NB4 (cell line): ENCODE measurements around the gene SSBP4.

Experiments
- DNase-seq: peaks from one replicate; pipeline ENCODE4 v3.0.0; 2010; ENCODE audit warnings: low read depth
- H3K4me3 ChIP-seq: one replicate; pipeline ENCODE4 v1.5.1; 2011; ENCODE audit warnings: mild to moderate bottlenecking, low read depth, low read length, moderate library complexity
- MYC ChIP-seq: IDR thresholded peaks from 2 replicates; pipeline ENCODE4 v1.6.1; 2011; ENCODE audit warnings: low read depth, low read length
- POLR2A ChIP-seq: IDR thresholded peaks from 2 replicates; pipeline ENCODE4 v1.6.1; 2011; ENCODE audit warnings: mild to moderate bottlenecking; ENCODE audit not compliant: insufficient read length; ENCODE audit errors: extremely low read depth
- TF ChIP-seq, protein P1 (sequence below): IDR thresholded peaks from 2 replicates; pipeline ENCODE4 v1.6.1; 2011; ENCODE audit warnings: low read depth, low read length
- TF ChIP-seq, protein P2 (sequence below): IDR thresholded peaks from one replicate; pipeline ENCODE4 v1.5.1; 2012; ENCODE audit warnings: low read depth, low read length

The SSBP4 gene

DNA sequence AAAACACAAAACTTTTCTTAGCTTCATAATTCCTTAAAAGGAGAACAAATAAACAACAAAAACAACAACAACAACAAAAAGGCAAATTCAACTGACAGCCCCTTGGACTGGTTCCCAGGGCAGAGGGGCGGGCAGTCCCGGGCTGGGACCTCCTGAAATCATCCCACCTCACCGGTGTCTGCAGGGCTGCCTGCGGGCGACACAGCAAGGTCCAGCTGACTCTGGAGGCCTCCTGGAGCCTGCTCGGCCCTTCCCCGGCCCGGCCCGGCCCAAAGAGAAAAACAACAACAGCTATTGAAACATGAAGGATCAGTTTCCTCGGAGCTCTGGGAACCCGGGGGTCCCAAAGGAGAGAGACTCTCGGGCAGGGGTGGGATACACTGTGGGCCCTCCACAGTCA lies 23.7 kb downstream of the SSBP4 start:
- DNase-seq, result no peak
- TF ChIP-seq, protein P1, sequence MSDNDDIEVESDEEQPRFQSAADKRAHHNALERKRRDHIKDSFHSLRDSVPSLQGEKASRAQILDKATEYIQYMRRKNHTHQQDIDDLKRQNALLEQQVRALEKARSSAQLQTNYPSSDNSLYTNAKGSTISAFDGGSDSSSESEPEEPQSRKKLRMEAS, result no peak
- no peak overlapping the region for H3K4me3 ChIP-seq

DNA sequence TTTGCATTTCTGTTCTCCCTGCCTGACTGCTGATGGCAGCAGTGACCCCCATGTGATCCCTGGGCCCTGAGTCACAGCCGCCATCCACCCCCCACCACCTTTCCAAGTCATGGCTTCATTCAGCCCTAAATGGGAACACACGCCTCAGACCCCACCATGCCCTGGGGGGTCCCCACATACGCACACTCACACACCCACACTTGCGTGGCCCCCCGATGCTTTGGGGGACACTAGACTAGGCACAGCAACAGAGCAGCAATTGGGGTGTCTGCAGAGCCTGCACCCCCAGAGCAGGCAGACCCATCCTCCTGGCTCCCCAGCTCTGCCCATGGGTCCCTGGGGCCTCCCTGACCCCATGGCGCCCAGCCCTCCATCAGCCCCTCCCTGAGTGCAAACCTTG lies 24.2 kb downstream of the SSBP4 start:
- TF ChIP-seq MYC, result no peak
- no peak for TF ChIP-seq POLR2A
- H3K4me3 ChIP-seq, result no peak overlapping the region
- no peak for DNase-seq

DNA sequence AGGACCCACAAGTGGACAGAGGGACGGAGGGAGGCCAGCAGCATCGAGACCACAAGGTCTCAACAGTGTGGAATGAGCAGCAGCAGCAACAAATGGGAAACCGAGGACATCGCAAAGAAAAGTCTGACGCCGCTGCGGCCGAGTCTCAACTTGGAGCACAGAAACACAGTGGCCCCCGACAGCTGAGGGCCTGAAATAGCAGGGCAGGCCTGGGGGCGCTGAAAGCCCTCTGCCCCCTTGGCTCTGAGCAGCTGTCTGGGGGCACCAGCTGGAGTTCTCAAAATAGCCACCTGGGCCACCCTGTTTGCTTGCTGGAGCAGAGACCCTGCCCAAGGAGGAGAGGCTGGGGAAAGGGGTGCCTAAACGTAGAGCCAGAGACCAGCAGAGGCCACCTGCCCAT lies 24.6 kb downstream of the SSBP4 start:
- TF ChIP-seq MYC, result no peak
- TF ChIP-seq POLR2A, result no peak
- TF ChIP-seq, protein P1, result no peak
- TF ChIP-seq, protein P2, sequence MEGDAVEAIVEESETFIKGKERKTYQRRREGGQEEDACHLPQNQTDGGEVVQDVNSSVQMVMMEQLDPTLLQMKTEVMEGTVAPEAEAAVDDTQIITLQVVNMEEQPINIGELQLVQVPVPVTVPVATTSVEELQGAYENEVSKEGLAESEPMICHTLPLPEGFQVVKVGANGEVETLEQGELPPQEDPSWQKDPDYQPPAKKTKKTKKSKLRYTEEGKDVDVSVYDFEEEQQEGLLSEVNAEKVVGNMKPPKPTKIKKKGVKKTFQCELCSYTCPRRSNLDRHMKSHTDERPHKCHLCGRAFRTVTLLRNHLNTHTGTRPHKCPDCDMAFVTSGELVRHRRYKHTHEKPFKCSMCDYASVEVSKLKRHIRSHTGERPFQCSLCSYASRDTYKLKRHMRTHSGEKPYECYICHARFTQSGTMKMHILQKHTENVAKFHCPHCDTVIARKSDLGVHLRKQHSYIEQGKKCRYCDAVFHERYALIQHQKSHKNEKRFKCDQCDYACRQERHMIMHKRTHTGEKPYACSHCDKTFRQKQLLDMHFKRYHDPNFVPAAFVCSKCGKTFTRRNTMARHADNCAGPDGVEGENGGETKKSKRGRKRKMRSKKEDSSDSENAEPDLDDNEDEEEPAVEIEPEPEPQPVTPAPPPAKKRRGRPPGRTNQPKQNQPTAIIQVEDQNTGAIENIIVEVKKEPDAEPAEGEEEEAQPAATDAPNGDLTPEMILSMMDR, result no peak
- no peak for DNase-seq
- H3K4me3 ChIP-seq, result no peak overlapping the region

DNA sequence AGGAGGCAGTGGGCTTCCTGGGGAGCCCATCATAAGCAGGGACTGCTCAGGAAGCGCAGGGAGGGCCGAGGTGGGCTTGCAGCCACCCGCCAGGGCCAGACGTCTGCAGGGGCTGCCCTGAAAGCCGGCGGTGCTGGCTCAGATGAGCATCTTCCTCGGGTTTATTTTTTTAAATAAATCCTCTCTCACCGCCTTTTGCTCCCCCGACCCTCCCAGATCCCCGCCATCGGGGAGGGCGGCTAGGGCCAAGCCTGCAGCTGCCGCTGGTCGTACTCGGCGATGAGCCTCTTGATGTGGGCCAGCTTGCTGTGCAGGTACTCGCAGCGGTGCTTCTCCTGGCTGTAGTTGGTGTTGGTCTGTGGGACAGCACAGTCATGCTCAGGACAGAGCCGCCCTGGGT lies 25.3 kb downstream of the SSBP4 start:
- no peak overlapping the region for H3K4me3 ChIP-seq
- no peak for TF ChIP-seq MYC
- TF ChIP-seq POLR2A, result no peak
- TF ChIP-seq, protein P1, result no peak
- TF ChIP-seq, protein P2, result no peak
- no peak for DNase-seq

DNA sequence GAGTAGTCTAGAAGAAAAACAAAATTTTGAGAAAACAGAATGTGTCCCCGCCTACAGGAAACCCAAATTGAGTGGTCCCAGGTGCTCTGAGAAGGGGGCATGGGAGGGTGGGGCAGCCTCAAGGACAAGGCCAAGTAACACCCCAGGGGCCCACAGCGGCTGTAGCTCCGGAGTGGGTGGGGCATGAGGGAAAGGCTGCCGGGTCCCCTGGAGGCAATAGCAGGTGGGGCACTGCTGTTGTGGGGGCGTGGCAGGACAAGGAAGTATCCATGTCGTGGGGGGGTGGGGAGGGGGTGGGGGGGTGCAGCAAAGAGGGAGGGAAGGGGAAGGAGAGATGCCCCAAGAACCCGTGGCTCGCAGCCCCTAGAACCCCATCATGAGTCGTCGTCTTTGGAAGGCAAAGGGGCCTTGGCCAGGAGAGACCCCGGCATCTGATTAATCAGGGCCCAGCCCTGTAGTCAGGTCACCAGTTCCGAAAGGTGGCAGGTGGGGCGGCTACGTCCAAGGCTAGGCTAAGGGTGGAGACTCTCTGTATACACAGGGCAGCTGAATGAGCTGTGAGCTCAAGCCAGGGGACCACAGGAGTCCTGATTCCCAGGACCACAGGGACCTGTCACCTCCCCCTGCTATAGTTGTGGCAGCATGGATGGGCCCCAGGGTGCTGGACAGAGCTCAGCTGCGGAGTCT lies 26.2 kb downstream of the SSBP4 start:
- TF ChIP-seq, protein P1, result no peak
- TF ChIP-seq, protein P2, result no peak
- TF ChIP-seq MYC, result no peak
- TF ChIP-seq POLR2A, result no peak
- H3K4me3 ChIP-seq, result no peak overlapping the region
- DNase-seq, result no peak

DNA sequence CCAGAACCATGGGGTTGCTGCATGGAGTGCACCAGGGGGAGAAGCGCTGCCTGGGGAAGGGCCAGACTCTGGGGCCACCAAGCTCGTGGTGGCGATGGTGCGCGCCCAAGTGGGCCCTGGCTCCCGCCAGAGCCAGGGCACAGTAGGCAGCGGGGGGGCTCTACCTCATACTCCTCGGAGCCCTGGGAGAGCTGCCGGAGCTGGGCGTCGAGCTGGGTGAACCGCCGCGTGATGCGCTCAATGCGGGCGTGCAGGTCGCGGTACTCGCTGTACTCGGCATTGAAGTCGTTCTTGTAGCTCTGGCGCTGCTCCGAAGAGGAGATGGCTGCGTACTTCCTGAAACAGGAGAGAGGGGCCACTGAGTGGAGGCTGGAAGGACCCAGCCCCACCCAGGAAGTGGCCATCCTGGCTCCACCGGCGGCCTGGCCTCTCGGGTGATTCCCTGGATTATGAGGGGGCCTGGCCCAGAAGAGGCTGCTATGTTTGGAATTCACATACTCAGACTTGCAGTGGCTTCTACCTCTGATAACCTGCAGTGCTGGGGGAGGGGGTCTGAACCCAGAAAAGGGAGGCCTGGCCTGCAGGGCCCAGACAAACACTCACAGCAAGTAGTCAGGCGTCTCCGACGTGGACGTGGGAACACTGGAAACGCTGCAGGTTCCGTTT lies 27.1 kb downstream of the SSBP4 start:
- TF ChIP-seq POLR2A (no peak), MYC (no peak)
- TF ChIP-seq, protein P1, result no peak
- TF ChIP-seq, protein P2, result no peak
- H3K4me3 ChIP-seq, result no peak overlapping the region

More for the DNA sequence above, 27.1 kb downstream of the SSBP4 start:
- no peak for DNase-seq
